GM04504 (cell line): Measurements from ENCODE around the gene AGPAT4.

ENCODE experiments used
- DNase-seq: peaks from one replicate; pipeline ENCODE4 v3.0.0-alpha.2; 2012; ENCODE audit warnings: low read depth

Gene AGPAT4

GRCh38 chr6:161110028-161110779, 163.7 kb downstream of the AGPAT4 start:
- DNase-seq: no peak

DNA sequence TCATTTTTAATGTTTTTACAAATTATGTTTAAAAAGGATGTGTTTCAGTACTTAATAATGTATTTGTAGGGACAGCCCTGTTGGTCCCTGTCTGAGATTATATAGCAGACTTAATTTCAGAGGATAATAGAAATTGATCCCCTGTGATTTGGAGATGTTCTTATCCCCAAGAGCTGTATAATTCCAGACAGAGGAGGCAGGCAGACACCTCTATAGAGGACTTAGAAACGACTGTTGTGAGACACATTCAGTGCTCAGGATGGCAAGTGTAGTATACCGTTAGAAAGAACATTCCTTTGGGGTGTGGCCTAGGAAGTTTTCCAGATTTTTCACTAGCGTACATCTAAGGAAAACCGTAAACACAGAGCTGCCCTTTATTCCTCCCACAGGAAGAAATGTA, 164.5 kb downstream of the AGPAT4 start:
- no peak for DNase-seq

GRCh38 chr6:161108916-161109315, 164.9 kb downstream of the AGPAT4 start:
- no peak for DNase-seq

- no peak for DNase-seq
These were observed 165.8 kb downstream of the AGPAT4 start for GRCh38 chr6:161107779-161108730.

- no peak for DNase-seq
These were observed 168.5 kb downstream of the AGPAT4 start for GRCh38 chr6:161105408-161105807.

DNA sequence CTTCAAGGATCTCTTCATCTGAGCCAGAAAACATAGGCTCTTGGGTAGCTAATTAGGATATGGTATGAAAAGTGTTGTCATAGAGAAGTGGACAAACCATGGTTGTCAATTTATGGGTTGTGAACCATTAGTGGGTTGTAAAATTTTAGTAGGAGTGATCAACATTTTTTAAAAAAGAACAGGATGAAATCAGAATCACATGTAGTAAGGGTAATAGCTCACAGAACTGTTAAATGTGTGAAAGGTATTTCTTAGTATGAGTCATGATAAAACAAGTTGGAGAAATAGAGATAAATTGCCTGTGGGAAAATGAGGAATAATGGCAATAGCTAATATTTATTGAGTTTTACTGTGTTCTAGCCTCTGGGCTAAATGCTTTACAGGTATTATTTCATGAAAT, 168.9 kb downstream of the AGPAT4 start:
- peak; percentile 46 for DNase-seq

- DNase-seq: no peak
These were observed 170.4 kb downstream of the AGPAT4 start for GRCh38 chr6:161103475-161103874.

- no peak for DNase-seq
These were observed 172.3 kb downstream of the AGPAT4 start for GRCh38 chr6:161101517-161101916.

- DNase-seq: no peak
These were observed 173.8 kb downstream of the AGPAT4 start for GRCh38 chr6:161100072-161100471.

DNA sequence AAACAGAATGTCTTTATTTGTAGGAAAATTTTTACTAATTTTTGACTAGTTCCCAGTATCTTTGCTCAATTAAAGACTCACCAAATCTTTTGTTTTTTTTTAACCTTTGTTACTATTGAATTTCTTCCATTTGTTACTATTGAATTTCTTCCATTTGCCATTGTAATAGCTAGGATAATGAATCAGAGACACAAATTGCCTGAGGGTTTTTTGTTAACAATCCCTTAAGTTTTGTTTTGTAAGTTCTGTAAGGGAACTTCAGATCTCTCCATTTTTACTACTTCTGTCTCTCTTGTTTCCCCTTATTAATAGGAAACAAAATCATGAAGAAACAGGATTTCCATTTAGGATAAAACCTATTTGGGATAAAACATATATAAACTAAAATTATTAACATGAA, 177.9 kb downstream of the AGPAT4 start:
- DNase-seq: no peak

- DNase-seq: no peak
These were observed 178.9 kb downstream of the AGPAT4 start for GRCh38 chr6:161094955-161095354.

DNA sequence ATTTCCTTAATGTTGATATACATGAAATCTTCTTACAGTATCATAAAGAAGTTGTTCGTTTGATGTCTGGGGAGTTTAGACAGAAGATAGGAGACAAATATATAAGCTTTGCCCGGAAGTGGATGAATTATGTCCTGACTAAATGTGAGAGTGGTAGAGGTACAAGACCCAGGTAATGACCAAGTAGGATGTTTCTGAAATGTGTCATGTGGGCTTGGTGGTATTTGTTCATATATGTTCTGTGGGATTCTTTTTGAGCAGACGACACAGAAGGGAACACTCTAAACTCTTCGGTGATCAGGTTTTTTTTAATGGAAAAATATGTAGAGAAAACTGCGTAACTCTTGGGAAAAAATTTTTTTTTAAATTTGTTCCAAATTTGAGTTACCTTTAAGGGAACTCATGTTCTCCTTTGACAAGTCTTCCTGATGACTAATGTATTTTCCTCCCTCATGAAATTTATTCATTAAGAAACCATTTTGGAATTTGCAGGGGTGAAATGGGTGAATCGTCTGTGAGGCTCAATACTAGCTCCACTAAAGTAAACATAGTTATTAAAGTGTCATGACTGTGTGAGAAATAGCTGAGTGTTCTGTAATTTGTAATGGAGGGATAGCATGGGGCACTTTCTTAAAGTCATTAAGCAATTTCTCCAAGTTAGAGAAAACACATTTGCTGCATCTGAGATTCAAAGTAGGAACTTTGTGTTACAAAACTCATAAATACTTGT, 181.7 kb downstream of the AGPAT4 start:
- peak; percentile 67 for DNase-seq

GRCh38 chr6:161091151-161091550, 182.7 kb downstream of the AGPAT4 start:
- no peak for DNase-seq

DNA sequence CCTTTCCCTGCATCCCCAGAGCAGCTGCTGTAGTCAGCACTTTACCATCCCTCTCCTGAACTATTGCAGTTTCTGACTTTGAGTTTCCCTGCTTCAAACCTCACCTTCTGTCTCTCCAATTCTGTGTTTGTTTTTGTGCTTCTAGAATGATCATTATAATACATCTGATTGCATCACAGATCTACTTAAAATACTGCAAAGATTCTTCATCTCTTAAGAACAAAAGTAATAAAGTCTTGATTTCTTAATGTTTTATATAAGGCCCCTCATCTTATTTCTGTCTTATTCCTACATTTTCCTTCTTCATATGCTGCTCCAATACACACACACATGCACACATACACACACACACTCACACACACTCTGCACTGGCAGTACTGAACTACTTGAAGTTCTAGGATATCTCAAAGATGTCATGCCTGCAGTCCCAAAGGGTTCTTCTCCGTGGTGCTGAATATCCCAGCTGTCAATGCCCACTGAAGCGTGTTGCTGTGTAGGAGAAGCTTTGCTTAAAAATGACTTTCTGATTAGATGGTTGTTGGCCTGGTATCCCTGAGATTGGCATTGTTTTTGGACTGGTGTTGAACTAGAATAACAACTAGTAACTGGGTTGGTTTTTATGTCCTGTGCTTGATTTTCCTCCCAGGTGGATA, 185.1 kb downstream of the AGPAT4 start:
- no peak for DNase-seq

GRCh38 chr6:161085246-161085645, 188.6 kb downstream of the AGPAT4 start:
- no peak for DNase-seq

DNA sequence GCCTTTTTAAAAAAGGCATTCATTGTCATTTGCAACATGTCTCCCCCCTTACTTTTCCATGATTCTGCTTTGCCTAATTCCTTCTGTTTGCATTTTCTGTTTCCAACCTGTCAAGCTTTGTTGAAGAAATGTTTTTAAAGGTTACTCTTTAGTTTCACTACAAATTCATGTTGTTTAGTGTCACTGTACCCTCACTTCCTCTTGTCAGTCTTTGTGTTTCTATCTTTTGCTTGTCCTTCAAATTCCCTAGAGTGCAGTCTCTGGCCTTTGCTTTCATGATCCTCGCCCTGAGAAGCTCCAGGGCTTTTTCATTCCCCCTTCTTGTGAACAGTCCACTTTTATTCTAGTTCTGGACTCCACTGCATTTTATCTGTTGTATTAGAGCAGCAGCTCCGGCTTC, 191.6 kb downstream of the AGPAT4 start:
- DNase-seq: no peak

- DNase-seq: no peak
These were observed 193.4 kb downstream of the AGPAT4 start for GRCh38 chr6:161080263-161080970.
